ENCODE results near the gene MDC1. TPM values are rescaled to one million over a fixed set of nuclear protein-coding genes. Genes with fewer than 3 reads are reported as not detected.
A peak's percentile ranks its signal among the peaks of the same experiment; 100 is the strongest.

The MDC1 gene
- total RNA-seq, 1 experiment from 2014 or later = 75.8 TPM

DNA sequence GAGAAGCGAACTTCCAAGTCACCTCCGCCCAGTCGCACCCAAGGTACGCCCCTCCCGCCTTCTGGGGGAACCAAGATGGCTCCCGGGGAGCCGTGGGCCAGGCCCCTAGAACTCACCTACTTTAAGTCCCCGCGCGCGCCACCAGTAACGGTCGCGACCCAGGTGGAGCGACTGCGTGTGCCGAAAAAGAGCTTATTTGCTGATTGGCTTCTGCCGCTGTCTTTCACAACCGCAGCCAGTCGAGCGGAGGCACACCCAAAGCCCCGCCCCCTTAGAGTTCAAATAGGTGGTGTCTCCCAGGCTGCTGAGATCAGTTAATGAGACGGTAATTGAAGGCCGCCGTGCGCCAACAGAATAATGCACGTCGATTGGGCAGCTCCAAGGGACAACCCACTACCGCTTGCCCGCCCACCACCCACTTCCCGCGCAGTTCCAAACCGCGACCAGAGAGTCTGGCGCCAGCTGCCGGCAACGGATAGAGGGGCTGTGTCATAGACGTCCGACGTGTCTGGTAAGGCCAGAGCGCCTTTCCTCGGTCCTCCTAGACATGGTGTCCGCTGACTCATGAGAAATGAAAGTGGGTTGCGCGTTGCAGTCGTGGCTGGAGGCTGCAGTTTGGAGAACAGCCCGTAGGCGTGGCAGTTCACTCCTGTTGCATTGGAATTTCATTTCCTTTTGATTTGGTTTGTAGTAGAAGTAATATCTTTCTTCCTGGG lies at the start of gene MDC1 (continued):
- no peak for TF ChIP-seq JUND (IDR thresholded peaks at IDR 0.05)
- peak in 1 of 3 experiments; percentile 31; a peak in 3 of 6 replicates for TF ChIP-seq CTCF (IDR thresholded peaks at IDR 0.05 in 2 of 3, conservative IDR thresholded peaks at IDR 0.05 in 1 of 3; ENCODE audit: borderline replicate concordance in 1 of 3, insufficient read depth in 1 of 3, low read depth in 2 of 3, low read length in 2 of 3)
- no peak for TF ChIP-seq EGR1 (IDR thresholded peaks at IDR 0.05; ENCODE audit: low read depth)
- no peak for TF ChIP-seq REST (IDR thresholded peaks at IDR 0.05; ENCODE audit: low read depth)

DNA sequence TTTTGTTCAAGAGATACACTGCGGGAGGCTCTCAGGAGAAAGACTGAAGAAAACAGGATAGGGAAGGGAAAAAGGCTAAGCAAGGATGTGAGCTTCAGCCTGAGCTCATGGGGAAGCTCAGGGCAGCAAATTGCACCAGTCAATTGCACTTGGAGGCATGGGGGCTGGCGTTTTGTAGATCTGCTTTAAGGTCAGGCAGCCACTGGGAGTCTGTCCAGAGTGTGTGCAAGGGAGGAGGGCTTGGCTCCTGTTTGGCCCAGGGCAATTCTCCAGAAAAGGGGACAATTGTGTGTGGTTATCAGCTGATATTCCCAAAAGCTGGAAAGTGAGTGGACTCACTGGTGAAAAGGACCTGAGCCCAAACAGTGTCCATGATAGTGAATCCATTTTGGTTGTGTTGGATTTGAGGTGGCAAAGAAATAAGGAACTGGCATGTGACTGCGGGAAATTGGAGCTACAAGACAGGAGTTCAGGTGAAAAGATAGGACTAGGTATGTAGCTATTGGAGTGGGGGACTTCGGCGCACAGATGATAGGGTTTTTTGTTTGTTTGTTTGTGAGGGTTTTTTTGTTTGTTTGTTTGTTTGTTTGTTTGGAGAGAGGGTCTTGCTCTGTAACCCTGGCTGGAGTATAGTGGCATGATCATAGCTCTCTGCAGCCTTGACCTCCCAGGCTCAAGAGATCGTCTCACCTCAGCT lies 49.5 kb upstream of the MDC1 start:
- Histone ChIP-seq H3K79me2 (ENCODE audit: insufficient read depth, low read length) (no peaks in the 10 kb centered on the region), H3K27me3 (ENCODE audit: insufficient read depth, low read length) (no peaks in the 10 kb centered on the region), H3K4me1 (ENCODE audit: control insufficient read depth in 1 of 2, insufficient read depth in 2 of 2, low read length in 2 of 2) (peaks cover 76 to 80% of the 10 kb centered on the region in 2 experiments), H4K20me1 (ENCODE audit: insufficient read depth) (no peaks in the 10 kb centered on the region), H3K4me3 (replicated peaks in 1 of 2; ENCODE audit: low read depth in 1 of 2, low read length in 2 of 2) (no peak overlapping the region), H3K9me3 (ENCODE audit: control insufficient read depth in 1 of 2, insufficient read depth in 1 of 2, low read depth in 1 of 2, low read length in 2 of 2) (no peaks in the 10 kb centered on the region), H3K9ac (ENCODE audit: low read length) (0 out of 2 replicates have a peak overlapping the region, but pooled peaks have one; percentile 18), H3K27ac (ENCODE audit: low read depth, low read length) (peak overlapping the region; percentile 17; the same call in 1 of the 2 replicates), H2AFZ (ENCODE audit: low read depth, low read length, poor library complexity, severe bottlenecking) (no peak overlapping the region), H3K9me2 (ENCODE audit: insufficient read depth) (no peaks in the 10 kb centered on the region), H3K4me2 (ENCODE audit: low read length) (0 out of 2 replicates have a peak overlapping the region, but pooled peaks have one; percentile 8), H3K36me3 (ENCODE audit: control insufficient read depth in 1 of 2, insufficient read depth in 2 of 2, low read length in 2 of 2) (no peaks in the 10 kb centered on the region)
- DNase-seq (ENCODE audit: low read depth, low spot score) (no peak), ATAC-seq (no peak)
- BruUV-seq (replicated peaks) = no TSS peak
- ChIA-PET CTCF (interaction anchor here (1.3 kb wide), 1 partner anchor 14 kb away, joined by 3 read pairs; no protein-coding TSS in a partner anchor), POLR2A (interaction anchor here (0.8 to 12.4 kb wide), 9 partner anchors 8 to 52 kb away, joined by 3 to 195 read pairs (median 37); partner anchors contain the start of genes FLOT1 and IER3), RAD21 (ENCODE audit: low non-redundant PET in 1 of 2, low total read pairs in 2 of 2, uncharacterized antibody in 2 of 2, unreplicated experiment in 2 of 2) (interaction anchor here in 1 of 2 experiments (0.7 kb wide), 1 partner anchor 14 kb away, joined by 3 read pairs; no protein-coding TSS in a partner anchor)
- intact Hi-C loops (cut with micrococcal nuclease) = no loop called here
- TF ChIP-seq CBX3 (IDR thresholded peaks at IDR 0.05; ENCODE audit: low read depth) (no peak), FOSL1 (IDR thresholded peaks at IDR 0.05; ENCODE audit: low read depth) (no peak), SRF (IDR thresholded peaks at IDR 0.05; ENCODE audit: low read depth) (no peak), REST (IDR thresholded peaks at IDR 0.05; ENCODE audit: low read depth) (no peak), ZBTB33 (IDR thresholded peaks at IDR 0.05; ENCODE audit: extremely low read depth, insufficient replicate concordance, low read length) (no peak), EGR1 (IDR thresholded peaks at IDR 0.05; ENCODE audit: low read depth) (no peak)
